ENCODE data around the gene CACNA2D3. TPM values are rescaled to one million over a fixed set of nuclear protein-coding genes. Genes with fewer than 3 reads are reported as not detected.

CACNA2D3 gene
- total RNA-seq, 1 donor from 2014 or later, result 0.29 TPM

DNA sequence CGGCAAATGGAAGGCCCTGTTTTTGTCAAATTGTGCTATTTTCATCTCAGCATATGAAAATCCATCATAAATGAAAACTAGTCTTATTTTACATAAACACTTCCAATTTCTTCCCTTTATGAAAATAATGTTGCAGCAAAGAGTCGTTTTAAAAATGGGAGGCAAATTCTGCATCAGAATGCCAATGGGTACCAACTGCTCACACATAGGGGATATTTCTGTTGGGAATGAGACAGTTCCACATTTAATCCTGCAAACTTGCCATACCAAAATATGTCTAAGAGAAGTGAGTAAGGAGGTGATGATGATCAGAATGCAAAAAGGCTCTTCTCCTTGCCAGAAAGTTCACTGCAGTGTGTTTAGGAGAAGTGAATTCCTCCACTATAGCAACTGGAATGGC lies 391.7 kb downstream of the CACNA2D3 start:
- peaks cover 19% of the 10 kb centered on the region for H3K27me3 Mint-ChIP-seq
- no peak overlapping the region for H3K4me3 Mint-ChIP-seq (ENCODE audit: low read depth)
- peaks cover 5% of the 10 kb centered on the region for H3K9me3 Mint-ChIP-seq (ENCODE audit: low read depth)
- DNase-seq (ENCODE audit: low spot score, unreplicated experiment), result no peak
- H3K27ac Mint-ChIP-seq, result no peak overlapping the region
- no peaks in the 10 kb centered on the region for H3K4me1 Mint-ChIP-seq (ENCODE audit: low read depth)
- no peaks in the 10 kb centered on the region for H3K36me3 Mint-ChIP-seq (ENCODE audit: insufficient read depth)
- TF ChIP-seq, protein P1, sequence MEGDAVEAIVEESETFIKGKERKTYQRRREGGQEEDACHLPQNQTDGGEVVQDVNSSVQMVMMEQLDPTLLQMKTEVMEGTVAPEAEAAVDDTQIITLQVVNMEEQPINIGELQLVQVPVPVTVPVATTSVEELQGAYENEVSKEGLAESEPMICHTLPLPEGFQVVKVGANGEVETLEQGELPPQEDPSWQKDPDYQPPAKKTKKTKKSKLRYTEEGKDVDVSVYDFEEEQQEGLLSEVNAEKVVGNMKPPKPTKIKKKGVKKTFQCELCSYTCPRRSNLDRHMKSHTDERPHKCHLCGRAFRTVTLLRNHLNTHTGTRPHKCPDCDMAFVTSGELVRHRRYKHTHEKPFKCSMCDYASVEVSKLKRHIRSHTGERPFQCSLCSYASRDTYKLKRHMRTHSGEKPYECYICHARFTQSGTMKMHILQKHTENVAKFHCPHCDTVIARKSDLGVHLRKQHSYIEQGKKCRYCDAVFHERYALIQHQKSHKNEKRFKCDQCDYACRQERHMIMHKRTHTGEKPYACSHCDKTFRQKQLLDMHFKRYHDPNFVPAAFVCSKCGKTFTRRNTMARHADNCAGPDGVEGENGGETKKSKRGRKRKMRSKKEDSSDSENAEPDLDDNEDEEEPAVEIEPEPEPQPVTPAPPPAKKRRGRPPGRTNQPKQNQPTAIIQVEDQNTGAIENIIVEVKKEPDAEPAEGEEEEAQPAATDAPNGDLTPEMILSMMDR (IDR thresholded peaks at IDR 0.05; ENCODE audit: unreplicated experiment), result no peak

DNA sequence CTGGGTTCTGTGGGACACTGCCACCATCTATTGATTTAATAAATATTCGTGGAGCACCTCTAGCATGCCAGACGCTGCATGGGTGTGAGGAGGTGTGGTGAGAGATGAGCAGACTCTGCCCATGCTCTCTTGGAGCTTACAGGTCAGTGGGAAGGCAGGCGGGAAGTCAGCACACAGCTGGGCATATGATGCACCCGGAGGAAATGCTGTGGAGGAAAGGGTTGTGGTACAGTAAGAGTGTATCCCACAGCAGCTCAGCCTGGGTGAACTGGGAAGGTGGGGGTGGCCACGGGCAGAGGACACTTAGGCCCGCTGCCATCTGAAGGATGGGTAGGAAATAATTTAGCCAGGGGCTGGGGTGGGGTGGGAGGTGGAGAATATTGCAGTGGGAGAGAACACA lies 392.1 kb downstream of the CACNA2D3 start:
- Mint-ChIP-seq H3K4me3 (ENCODE audit: low read depth) (no peak overlapping the region), H3K27me3 (peaks cover 19% of the 10 kb centered on the region), H3K27ac (no peak overlapping the region), H3K9me3 (ENCODE audit: low read depth) (peaks cover 5% of the 10 kb centered on the region), H3K4me1 (ENCODE audit: low read depth) (no peaks in the 10 kb centered on the region), H3K36me3 (ENCODE audit: insufficient read depth) (no peaks in the 10 kb centered on the region)
- TF ChIP-seq, protein P1 (IDR thresholded peaks at IDR 0.05; ENCODE audit: unreplicated experiment), result no peak
- no peak for DNase-seq (ENCODE audit: low spot score, unreplicated experiment)

DNA sequence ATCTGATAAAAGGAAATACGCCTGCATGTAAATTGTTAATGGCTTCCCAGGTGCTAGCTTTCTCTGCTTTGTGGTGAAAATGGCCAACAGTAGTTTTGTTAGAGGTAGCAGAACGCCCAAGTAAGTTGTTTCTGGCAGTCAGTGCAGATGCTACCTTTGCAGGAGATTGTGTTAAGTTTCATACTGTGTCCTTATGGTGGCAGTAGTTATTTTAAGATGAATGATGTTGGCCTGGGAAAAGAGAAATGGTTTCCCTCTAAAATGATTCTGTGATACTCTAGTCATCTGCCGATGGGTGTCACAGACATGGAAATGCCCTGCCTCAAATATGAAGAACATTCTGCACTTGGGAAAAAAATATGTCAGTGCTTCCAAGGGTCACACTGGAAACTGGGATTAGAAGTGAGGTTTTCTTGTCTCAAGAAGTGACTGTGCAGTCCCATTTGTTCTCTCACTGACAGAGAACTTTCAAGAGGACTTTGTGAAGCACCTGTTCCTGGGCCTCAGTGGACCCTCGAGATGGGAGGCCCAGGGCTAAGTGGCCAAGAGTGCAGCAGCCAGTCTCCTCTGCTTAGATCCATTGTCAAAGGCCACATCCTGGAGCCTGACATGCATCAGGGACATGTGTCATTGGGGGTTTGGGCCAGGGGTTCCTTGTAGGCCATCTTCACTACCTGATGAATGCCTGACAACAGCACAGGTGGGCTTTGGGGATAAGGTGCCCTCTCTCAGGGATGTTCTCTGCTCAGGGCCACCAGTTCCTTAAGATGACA lies 393.3 kb downstream of the CACNA2D3 start:
- H3K4me3 Mint-ChIP-seq (ENCODE audit: low read depth), result no peak overlapping the region
- peaks cover 5% of the 10 kb centered on the region for H3K9me3 Mint-ChIP-seq (ENCODE audit: low read depth)
- H3K27ac Mint-ChIP-seq, result no peak overlapping the region
- H3K27me3 Mint-ChIP-seq, result peaks cover 14% of the 10 kb centered on the region
- no peaks in the 10 kb centered on the region for H3K36me3 Mint-ChIP-seq (ENCODE audit: insufficient read depth)
- H3K4me1 Mint-ChIP-seq (ENCODE audit: low read depth), result no peaks in the 10 kb centered on the region
- TF ChIP-seq, protein P1 (IDR thresholded peaks at IDR 0.05; ENCODE audit: unreplicated experiment), result no peak
- no peak for DNase-seq (ENCODE audit: low spot score, unreplicated experiment)

DNA sequence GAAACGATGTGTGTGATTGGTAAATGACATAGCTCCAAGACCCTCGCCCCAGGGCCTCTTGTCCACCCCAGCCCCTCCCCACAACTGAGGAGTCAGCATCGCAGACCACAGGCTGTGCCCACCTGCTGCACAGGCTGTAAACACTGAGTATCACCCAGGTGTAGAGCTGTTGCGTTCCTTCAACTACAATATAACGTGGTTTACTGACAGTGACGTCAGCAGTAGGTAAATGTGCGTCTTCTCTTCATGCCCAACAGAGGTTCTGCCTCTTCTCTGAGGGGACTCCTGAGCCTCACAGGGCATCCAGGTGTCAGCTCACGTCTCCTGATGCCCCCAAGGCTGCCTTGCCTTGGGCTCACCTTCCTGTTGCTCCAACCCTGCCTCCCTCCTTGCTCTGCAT lies 395.1 kb downstream of the CACNA2D3 start:
- DNase-seq (ENCODE audit: low spot score, unreplicated experiment), result no peak
- Mint-ChIP-seq H3K36me3 (ENCODE audit: insufficient read depth) (no peaks in the 10 kb centered on the region), H3K27me3 (peaks cover 8% of the 10 kb centered on the region), H3K27ac (no peak overlapping the region), H3K9me3 (ENCODE audit: low read depth) (peaks cover 5% of the 10 kb centered on the region), H3K4me1 (ENCODE audit: low read depth) (no peaks in the 10 kb centered on the region), H3K4me3 (ENCODE audit: low read depth) (no peak overlapping the region)
- TF ChIP-seq, protein P1 (IDR thresholded peaks at IDR 0.05; ENCODE audit: unreplicated experiment), result no peak

DNA sequence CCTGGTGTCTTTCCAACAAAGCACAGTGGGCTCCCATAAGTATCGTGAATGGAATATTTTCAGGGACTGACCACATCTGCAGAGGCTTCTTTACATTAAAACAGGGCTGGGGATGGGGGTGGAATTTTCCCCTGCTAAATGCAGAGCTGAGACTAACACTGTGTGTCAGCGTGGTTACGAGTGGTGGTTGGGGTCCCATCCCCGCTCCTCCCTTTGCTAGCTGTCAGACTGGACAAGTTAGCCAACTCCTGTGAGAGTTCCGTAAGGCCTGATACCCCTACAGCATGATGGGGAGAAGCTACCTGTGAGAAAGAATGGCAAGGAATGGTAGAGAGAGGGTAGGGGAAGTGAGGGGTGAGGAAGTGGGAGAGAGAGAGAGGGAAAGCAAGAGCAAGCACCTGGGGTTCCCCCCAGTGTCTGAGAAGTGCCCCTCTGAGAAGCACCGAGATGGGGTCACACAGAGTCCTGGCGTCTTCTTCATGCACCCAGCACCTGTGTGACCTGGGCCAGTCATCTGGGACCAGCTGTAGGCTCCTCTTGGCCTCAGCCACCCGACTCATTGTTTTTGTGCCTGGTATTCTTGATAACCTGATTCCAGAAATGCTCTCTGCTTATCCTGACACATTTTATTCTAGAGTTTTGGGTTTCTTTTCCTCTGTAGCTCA lies 395.8 kb downstream of the CACNA2D3 start:
- Mint-ChIP-seq H3K4me3 (ENCODE audit: low read depth) (no peak overlapping the region), H3K4me1 (ENCODE audit: low read depth) (no peaks in the 10 kb centered on the region), H3K36me3 (ENCODE audit: insufficient read depth) (no peaks in the 10 kb centered on the region), H3K9me3 (ENCODE audit: low read depth) (peaks cover 1% of the 10 kb centered on the region), H3K27ac (no peak overlapping the region), H3K27me3 (peaks cover 8% of the 10 kb centered on the region)
- DNase-seq (ENCODE audit: low spot score, unreplicated experiment), result no peak
- TF ChIP-seq, protein P1 (IDR thresholded peaks at IDR 0.05; ENCODE audit: unreplicated experiment), result no peak
